ENCODE data around the gene CAMSAP1.
"Not testable (repeated sequence)": the region's sequence is repeated elsewhere in the genome, so short reads cannot be mapped to it uniquely, and the experiment has no call there.

The CAMSAP1 gene

GRCh38 chr9:135896205-135896604, 11.1 kb downstream of the CAMSAP1 start:
- Histone ChIP-seq H3K27me3 (no peaks in the 10 kb centered on the region), H3K4me1 (ENCODE audit: control insufficient read depth in 1 of 2, insufficient read depth in 1 of 2, low read depth in 1 of 2, low read length in 1 of 2) (peaks cover 5 to 7% of the 10 kb centered on the region in 2 experiments), H3K9me3 (no peaks in the 10 kb centered on the region), H3K36me3 (no peaks in the 10 kb centered on the region), H3K27ac (no peak overlapping the region), H3K4me3 (ENCODE audit: low read depth in 1 of 2, low read length in 1 of 2) (no peak overlapping the region)
- TF ChIP-seq, protein P1, sequence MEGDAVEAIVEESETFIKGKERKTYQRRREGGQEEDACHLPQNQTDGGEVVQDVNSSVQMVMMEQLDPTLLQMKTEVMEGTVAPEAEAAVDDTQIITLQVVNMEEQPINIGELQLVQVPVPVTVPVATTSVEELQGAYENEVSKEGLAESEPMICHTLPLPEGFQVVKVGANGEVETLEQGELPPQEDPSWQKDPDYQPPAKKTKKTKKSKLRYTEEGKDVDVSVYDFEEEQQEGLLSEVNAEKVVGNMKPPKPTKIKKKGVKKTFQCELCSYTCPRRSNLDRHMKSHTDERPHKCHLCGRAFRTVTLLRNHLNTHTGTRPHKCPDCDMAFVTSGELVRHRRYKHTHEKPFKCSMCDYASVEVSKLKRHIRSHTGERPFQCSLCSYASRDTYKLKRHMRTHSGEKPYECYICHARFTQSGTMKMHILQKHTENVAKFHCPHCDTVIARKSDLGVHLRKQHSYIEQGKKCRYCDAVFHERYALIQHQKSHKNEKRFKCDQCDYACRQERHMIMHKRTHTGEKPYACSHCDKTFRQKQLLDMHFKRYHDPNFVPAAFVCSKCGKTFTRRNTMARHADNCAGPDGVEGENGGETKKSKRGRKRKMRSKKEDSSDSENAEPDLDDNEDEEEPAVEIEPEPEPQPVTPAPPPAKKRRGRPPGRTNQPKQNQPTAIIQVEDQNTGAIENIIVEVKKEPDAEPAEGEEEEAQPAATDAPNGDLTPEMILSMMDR (IDR thresholded peaks at IDR 0.05): no peak

- no peak overlapping the region for H3K27ac ChIP-seq
- no peaks in the 10 kb centered on the region for H3K9me3 ChIP-seq
- H3K4me3 ChIP-seq (ENCODE audit: low read depth in 1 of 2, low read length in 1 of 2): no peak overlapping the region
- H3K4me1 ChIP-seq (ENCODE audit: control insufficient read depth in 1 of 2, insufficient read depth in 1 of 2, low read depth in 1 of 2, low read length in 1 of 2): peaks cover 5 to 7% of the 10 kb centered on the region in 2 experiments
- no peaks in the 10 kb centered on the region for H3K36me3 ChIP-seq
- no peaks in the 10 kb centered on the region for H3K27me3 ChIP-seq
- TF ChIP-seq, protein P1 (IDR thresholded peaks at IDR 0.05): no peak
These were observed 12.0 kb downstream of the CAMSAP1 start for GRCh38 chr9:135895202-135895848.

- Histone ChIP-seq H3K4me1 (ENCODE audit: control insufficient read depth in 1 of 2, insufficient read depth in 1 of 2, low read depth in 1 of 2, low read length in 1 of 2) (peaks cover 4 to 6% of the 10 kb centered on the region in 2 experiments), H3K9me3 (no peaks in the 10 kb centered on the region), H3K27ac (no peak overlapping the region), H3K4me3 (ENCODE audit: low read depth in 1 of 2, low read length in 1 of 2) (no peak overlapping the region), H3K27me3 (no peaks in the 10 kb centered on the region), H3K36me3 (no peaks in the 10 kb centered on the region)
- TF ChIP-seq, protein P1 (IDR thresholded peaks at IDR 0.05): no peak
These were observed 14.2 kb downstream of the CAMSAP1 start for GRCh38 chr9:135893104-135893503.

- H3K27me3 ChIP-seq; H3K4me3 ChIP-seq (ENCODE audit: low read depth in 1 of 2, low read length in 1 of 2); H3K9me3 ChIP-seq; H3K36me3 ChIP-seq; H3K27ac ChIP-seq: not testable (repeated sequence)
- H3K4me1 ChIP-seq (ENCODE audit: control insufficient read depth in 1 of 2, insufficient read depth in 1 of 2, low read depth in 1 of 2, low read length in 1 of 2): peaks cover 11 to 14% of the 10 kb centered on the region in 2 experiments
These were observed 15.0 kb downstream of the CAMSAP1 start for GRCh38 chr9:135892327-135892726.

- Histone ChIP-seq H3K4me3 (ENCODE audit: low read depth in 1 of 2, low read length in 1 of 2) (no peak overlapping the region), H3K9me3 (no peaks in the 10 kb centered on the region), H3K36me3 (no peaks in the 10 kb centered on the region), H3K27ac (no peak overlapping the region), H3K27me3 (no peaks in the 10 kb centered on the region), H3K4me1 (ENCODE audit: control insufficient read depth in 1 of 2, insufficient read depth in 1 of 2, low read depth in 1 of 2, low read length in 1 of 2) (peaks cover 17 to 22% of the 10 kb centered on the region in 2 experiments)
- TF ChIP-seq, protein P1 (IDR thresholded peaks at IDR 0.05): no peak
These were observed 16.2 kb downstream of the CAMSAP1 start for GRCh38 chr9:135891027-135891631.
